K562 (cell line): ENCODE results near the gene CHCHD6. TPM values are rescaled to one million over a fixed set of nuclear protein-coding genes. Genes with fewer than 3 reads are reported as not detected.

ENCODE experiments used
- ATAC-seq: fragments of 200-7000 bp; cut with Tn5 transposase; 3 replicates; pipeline ENCODE4 v1.9.1; 2020; ENCODE audit warnings: moderate library complexity
- BruUV-seq: library from RNA; stranded (reverse); fragments of 400-500 nt; replicated peaks from 2 replicates; lab custom pipeline; 2021; lab: Mats Ljungman, UMichigan
- CTCF ChIA-PET: fragments of 300-600 bp; formaldehyde crosslinking; extraction: SDS; loops from one replicate; lab custom pipeline; 2021; ENCODE audit warnings: low intra/inter-chr PET ratio; lab: Yijun Ruan, JAX
- POLR2A ChIA-PET: fragments of 300-600, 350-650 bp; sonication (Branson Sonifier 250); formaldehyde crosslinking; extraction: SDS; loops from one replicate; lab custom pipeline; 2021; ENCODE audit warnings: antibody characterized with exemption, inconsistent platforms; lab: Yijun Ruan, JAX
- DNase-seq, 4 experiments: peaks; one replicate each; pipeline versions ENCODE4 v3.0.0 to v3.0.0-alpha.2; 2011 to 2018; ENCODE audit warnings: low spot score in 3 of 4, mixed read lengths in 3 of 4; ENCODE audit errors: extremely low read depth in 1 of 4
- FAIRE-seq: peaks from 2 replicates; lab custom pipeline; 2011; peaks lifted over from hg19 to GRCh38; lab: Jason Lieb, UNC
- H2AFZ ChIP-seq: 2 replicates; pipeline ENCODE4 v1.6.0; 2011; ENCODE audit warnings: low read depth, low read length, control low read depth, inconsistent platforms
- H3K27ac ChIP-seq: fragments of 200-600 bp; 3 replicates; pipeline ENCODE4 v1.8.0; 2011; ENCODE audit warnings: low read depth, mild to moderate bottlenecking, control low read depth, inconsistent platforms, low read length, moderate library complexity, mixed read lengths; ENCODE audit errors: extremely low read depth
- H3K27me3 ChIP-seq, 2 experiments: fragments of 300-600 bp in 1 of 2; 2 replicates in 1 of 2; 3 replicates in 1 of 2; pipeline versions ENCODE4 v1.6.0 to v1.8.0; 2011; ENCODE audit warnings: inconsistent platforms in 2 of 2, low read length in 2 of 2, mild to moderate bottlenecking in 1 of 2, mixed read lengths in 1 of 2, moderate library complexity in 1 of 2; ENCODE audit not compliant: control insufficient read depth in 2 of 2, insufficient read depth in 2 of 2
- H3K36me3 ChIP-seq: fragments of 300-600 bp; 3 replicates; pipeline ENCODE4 v1.8.0; 2011; ENCODE audit warnings: mild to moderate bottlenecking, low read length, inconsistent platforms; ENCODE audit not compliant: control insufficient read depth, insufficient read depth
- H3K4me1 ChIP-seq, 2 experiments: fragments of 200-600 bp in 1 of 2; replicated peaks in 1 of 2; 2 replicates in 1 of 2; 3 replicates in 1 of 2; pipeline versions ENCODE4 v1.5.1 to v1.8.0; 2011; ENCODE audit warnings: inconsistent platforms in 2 of 2, low read length in 2 of 2, mild to moderate bottlenecking in 1 of 2, mixed read lengths in 1 of 2, moderate library complexity in 1 of 2; ENCODE audit not compliant: control insufficient read depth in 2 of 2, insufficient read depth in 2 of 2
- H3K4me2 ChIP-seq: 2 replicates; pipeline ENCODE4 v1.6.1; 2011; ENCODE audit warnings: low read length, control low read depth, inconsistent platforms, mixed read lengths; ENCODE audit not compliant: insufficient read depth
- H3K4me3 ChIP-seq: fragments of 200-600 bp; sonication (generic), shearing (Covaris generic); 2 replicates; pipeline ENCODE4 v1.5.1; 2016; ENCODE audit warnings: control low read depth, inconsistent platforms
- H3K79me2 ChIP-seq: fragments of 200-600 bp; 3 replicates; pipeline ENCODE4 v1.8.0; 2011; ENCODE audit warnings: low read length, inconsistent platforms; ENCODE audit not compliant: control insufficient read depth, insufficient read depth
- H3K9ac ChIP-seq, 2 experiments: 2 replicates each; pipeline versions ENCODE4 v1.6.0 to v1.6.1; 2011; ENCODE audit warnings: low read depth in 2 of 2, low read length in 2 of 2, control low read depth in 1 of 2, inconsistent platforms in 1 of 2, mild to moderate bottlenecking in 1 of 2, mixed read lengths in 1 of 2; ENCODE audit not compliant: insufficient read depth in 1 of 2
- H3K9me1 ChIP-seq: one replicate; pipeline ENCODE4 v1.6.0; 2011; ENCODE audit warnings: inconsistent platforms, mild to moderate bottlenecking, low read length, moderate library complexity; ENCODE audit not compliant: control insufficient read depth, insufficient read depth
- H3K9me3 ChIP-seq: replicated peaks from 2 replicates; pipeline ENCODE4 v1.5.1; 2011; ENCODE audit warnings: low read depth, low read length, inconsistent platforms; ENCODE audit not compliant: control insufficient read depth, insufficient read depth
- H4K20me1 ChIP-seq: replicated peaks from 2 replicates; pipeline ENCODE4 v1.6.1; 2011; ENCODE audit warnings: low read length, inconsistent platforms, mixed read lengths; ENCODE audit not compliant: control insufficient read depth, insufficient read depth
- RFX1 ChIP-seq: fragments of 450-650 bp; IDR thresholded peaks from 2 replicates; pipeline ENCODE4 v1.6.1; 2016; ENCODE audit warnings: mild to moderate bottlenecking, moderate library complexity
- ZC3H11A ChIP-seq: IDR thresholded peaks from 2 replicates; pipeline ENCODE4 v1.6.1; 2012; ENCODE audit warnings: low read depth, low read length, improper control_type of control experiment
- ZNF121 ChIP-seq: sonication (generic); formaldehyde crosslinking; conservative IDR thresholded peaks from 2 replicates; pipeline ENCODE4 v1.8.0; 2022; ENCODE audit warnings: missing genetic modification reagents
- ZNF3 ChIP-seq: fragments of 250-450 bp; sonication (Bioruptor Pico); IDR thresholded peaks from 2 replicates; pipeline ENCODE4 v1.5.0; 2021; ENCODE audit warnings: mild to moderate bottlenecking, moderate library complexity
- WGBS: fragments of 100-300 bp; shearing (Covaris generic); methylation state at CpG from one replicate; pipeline ENCODE4 v1.1.6; 2016; ENCODE audit warnings: low coverage, mixed read lengths; ENCODE audit not compliant: insufficient coverage; ENCODE audit errors: missing lambda C conversion rate; 5-methylcytosine and 5-hydroxymethylcytosine counted together
- in situ Hi-C: fragments of 300-500 bp; cut with MboI; formaldehyde crosslinking; loops from 4 replicates; pipeline ENCODE4 v1.15.0; 2018; ENCODE audit warnings: inconsistent platforms, mixed read lengths
- intact Hi-C: fragments of 100-400 bp; cut with micrococcal nuclease; formaldehyde crosslinking; loops from 2 replicates; pipeline ENCODE4 v1.14.2; 2022
- polyA plus RNA-seq, 8 experiments: library from polyadenylated mRNA; depleted of rRNA in 4 of 8; stranded (reverse) in 5 of 8; unstranded in 3 of 8; fragments of >200 nt; fragmentation: Nextera tagmentation in 2 of 8; fragmentation: Illumina TruSeq in 1 of 8; extraction: Ambion mirVana in 2 of 8; extraction: Trizol in 1 of 8; gene quantifications; 2 replicates each; pipeline versions ENCODE4 v1.2.1 to v1.2.3, GENCODE V29; 2011 to 2014; ENCODE audit warnings: inconsistent platforms in 1 of 8, missing spikeins in 1 of 8
- total RNA-seq, 7 experiments: library from RNA; depleted of rRNA in 6 of 7; stranded (reverse); fragments of >200 nt in 6 of 7; fragmentation: Illumina TruSeq in 2 of 7; extraction: Trizol in 2 of 7; gene quantifications; 2 replicates each; pipeline versions ENCODE4 v1.2.1 to v1.2.3, GENCODE V29; 2011 to 2021; ENCODE audit warnings: low replicate concordance in 1 of 7
- TF ChIP-seq, protein P1 (sequence below): fragments of 250-450 bp; sonication (Bioruptor Pico); IDR thresholded peaks from 2 replicates; pipeline ENCODE4 v1.9.0; 2021; ENCODE audit warnings: mild to moderate bottlenecking, inconsistent platforms

CHCHD6 gene
- total and polyA plus RNA-seq, 9 of the 15 experiments (the other 6 are each of a cell fraction or from before 2014, with no cell fraction given), result 4.6 to 18.6 (median 10.9) TPM

DNA sequence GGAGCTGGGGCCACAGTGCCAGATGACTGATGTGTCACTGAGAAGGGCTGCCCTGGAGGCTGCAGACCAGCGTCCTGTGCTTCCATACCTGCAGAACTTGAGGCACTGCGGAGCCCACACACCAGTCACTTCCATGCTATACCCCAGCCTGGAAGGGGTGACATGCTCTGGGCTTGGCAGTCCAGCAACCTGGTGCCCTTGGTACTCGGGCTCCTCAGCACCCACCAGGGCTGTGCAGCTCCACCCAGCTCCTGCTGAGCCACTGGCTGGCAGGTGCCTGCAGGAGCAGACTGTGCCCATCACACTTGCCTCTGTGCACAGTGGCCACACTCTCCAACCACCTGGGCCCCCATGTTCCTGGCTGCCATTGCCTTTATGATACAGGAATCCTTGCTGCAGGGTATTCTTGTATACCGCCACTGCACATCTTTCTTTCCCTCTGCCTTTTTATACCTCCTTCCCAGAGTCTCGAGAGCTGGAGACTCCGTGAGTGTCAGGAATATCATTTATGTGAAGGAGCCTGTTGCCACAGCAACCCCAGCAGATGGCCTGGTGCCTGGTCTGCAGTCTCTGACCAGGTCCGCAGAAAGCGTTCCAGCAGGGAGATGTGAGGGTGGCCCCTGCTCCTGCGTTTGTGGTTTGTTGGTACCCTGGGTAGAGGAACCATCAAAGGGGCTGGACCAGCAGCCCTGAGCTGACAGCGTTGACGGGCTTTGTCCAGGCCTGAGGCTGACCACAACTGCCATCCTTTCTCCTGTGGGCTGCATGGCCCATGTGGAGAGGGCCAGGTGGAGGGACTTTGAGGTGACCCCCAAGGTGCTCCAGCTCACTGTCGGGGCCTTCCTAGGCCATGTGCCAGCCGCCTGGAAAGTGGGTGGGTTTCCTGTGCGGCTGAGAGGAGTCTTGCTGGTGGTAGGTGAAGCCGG, 185.5 kb downstream of the CHCHD6 start:
- 78% methylated on average over 15 of the region's 15 CpGs for WGBS
- Histone ChIP-seq H3K9ac (no peak overlapping the region), H3K9me1 (peaks cover 2% of the 10 kb centered on the region), H3K9me3 (no peaks in the 10 kb centered on the region), H3K4me2 (no peak overlapping the region), H3K79me2 (no peaks in the 10 kb centered on the region)
- POLR2A ChIA-PET, result no interaction called here
- ATAC-seq, result no peak
- in situ Hi-C loops, result no loop called here
- intact Hi-C loops, result no loop called here
- TF ChIP-seq ZNF3 (CRISPR knock-in tag) (no peak), RFX1 (peak; percentile 23; the same call in 1 of the 2 replicates), ZNF121 (CRISPR knock-in tag) (no peak), ZC3H11A (no peak)
- TF ChIP-seq, protein P1, sequence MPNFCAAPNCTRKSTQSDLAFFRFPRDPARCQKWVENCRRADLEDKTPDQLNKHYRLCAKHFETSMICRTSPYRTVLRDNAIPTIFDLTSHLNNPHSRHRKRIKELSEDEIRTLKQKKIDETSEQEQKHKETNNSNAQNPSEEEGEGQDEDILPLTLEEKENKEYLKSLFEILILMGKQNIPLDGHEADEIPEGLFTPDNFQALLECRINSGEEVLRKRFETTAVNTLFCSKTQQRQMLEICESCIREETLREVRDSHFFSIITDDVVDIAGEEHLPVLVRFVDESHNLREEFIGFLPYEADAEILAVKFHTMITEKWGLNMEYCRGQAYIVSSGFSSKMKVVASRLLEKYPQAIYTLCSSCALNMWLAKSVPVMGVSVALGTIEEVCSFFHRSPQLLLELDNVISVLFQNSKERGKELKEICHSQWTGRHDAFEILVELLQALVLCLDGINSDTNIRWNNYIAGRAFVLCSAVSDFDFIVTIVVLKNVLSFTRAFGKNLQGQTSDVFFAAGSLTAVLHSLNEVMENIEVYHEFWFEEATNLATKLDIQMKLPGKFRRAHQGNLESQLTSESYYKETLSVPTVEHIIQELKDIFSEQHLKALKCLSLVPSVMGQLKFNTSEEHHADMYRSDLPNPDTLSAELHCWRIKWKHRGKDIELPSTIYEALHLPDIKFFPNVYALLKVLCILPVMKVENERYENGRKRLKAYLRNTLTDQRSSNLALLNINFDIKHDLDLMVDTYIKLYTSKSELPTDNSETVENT (CRISPR knock-in tag), result no peak
- TF ChIP-seq, all 486 proteins: peak for 1
- Histone ChIP-seq H3K27me3 (no peaks in the 10 kb centered on the region), H2AFZ (no peak overlapping the region), H3K4me3 (no peak overlapping the region), H3K4me1 (peaks cover 15 to 21% of the 10 kb centered on the region in 2 experiments; a peak in 4 of 5 replicates), H3K36me3 (no peaks in the 10 kb centered on the region), H3K27ac (no peak overlapping the region), H4K20me1 (no peaks in the 10 kb centered on the region)
- no peak for DNase-seq
- no peak for FAIRE-seq
- CTCF ChIA-PET, result no interaction called here
- BruUV-seq, result no TSS peak
